Mucosa of rectum (tissue), 2 donors: ENCODE results near the gene GNAL.

ENCODE experiments used
- H3K27ac ChIP-seq, 2 donors: one replicate each; pipeline ENCODE4 v1.7.0; 2013; ENCODE audit warnings: inconsistent platforms in 2 of 2, low read depth in 2 of 2, low read length in 2 of 2
- H3K27me3 ChIP-seq, 2 donors: one replicate each; pipeline ENCODE4 v1.7.0; 2013; ENCODE audit warnings: low read length in 2 of 2; ENCODE audit not compliant: control insufficient read depth in 2 of 2, insufficient read depth in 2 of 2
- H3K36me3 ChIP-seq, 2 donors: one replicate each; pipeline ENCODE4 v1.7.0; 2013; ENCODE audit warnings: low read length in 2 of 2; ENCODE audit not compliant: control insufficient read depth in 2 of 2, insufficient read depth in 2 of 2
- H3K4me1 ChIP-seq, 2 donors: one replicate each; pipeline ENCODE4 v1.7.0; 2013; ENCODE audit warnings: low read length in 2 of 2, mild to moderate bottlenecking in 1 of 2; ENCODE audit not compliant: control insufficient read depth in 2 of 2, insufficient read depth in 2 of 2
- H3K4me3 ChIP-seq, 2 donors: one replicate each; pipeline ENCODE4 v1.7.0; 2013; ENCODE audit warnings: low read length in 2 of 2
- H3K9ac ChIP-seq, 2 donors: one replicate each; pipeline ENCODE4 v1.7.0; 2013; ENCODE audit warnings: low read length in 2 of 2, low read depth in 1 of 2, mild to moderate bottlenecking in 1 of 2
- H3K9me3 ChIP-seq, 2 donors: one replicate each; pipeline ENCODE4 v1.7.0; 2013; ENCODE audit warnings: low read length in 2 of 2; ENCODE audit not compliant: control insufficient read depth in 2 of 2
- donor health status: healthy.
- donor health status: Normal muscosa, but diverticular disease.

The GNAL gene

GRCh38 chr18:11741505-11742145, 52.6 kb downstream of the GNAL start:
- no peak overlapping the region for H3K27ac ChIP-seq
- no peaks in the 10 kb centered on the region for H3K36me3 ChIP-seq
- peaks cover 0 to 6% of the 10 kb centered on the region in 2 donors for H3K27me3 ChIP-seq
- H3K9me3 ChIP-seq: no peaks in the 10 kb centered on the region
- no peak overlapping the region for H3K9ac ChIP-seq
- no peaks in the 10 kb centered on the region for H3K4me1 ChIP-seq
- no peak overlapping the region for H3K4me3 ChIP-seq

- Histone ChIP-seq H3K4me3 (no peak overlapping the region), H3K27ac (no peak overlapping the region), H3K9me3 (no peaks in the 10 kb centered on the region), H3K27me3 (peaks cover 0 to 6% of the 10 kb centered on the region in 2 donors), H3K36me3 (no peaks in the 10 kb centered on the region), H3K4me1 (no peaks in the 10 kb centered on the region), H3K9ac (no peak overlapping the region)
Measured at GRCh38 chr18:11745521-11745920, 56.5 kb downstream of the GNAL start.

- no peak overlapping the region for H3K27ac ChIP-seq
- H3K9me3 ChIP-seq: no peaks in the 10 kb centered on the region
- H3K4me3 ChIP-seq: no peak overlapping the region
- H3K36me3 ChIP-seq: no peaks in the 10 kb centered on the region
- no peak overlapping the region for H3K9ac ChIP-seq
- H3K4me1 ChIP-seq: no peaks in the 10 kb centered on the region
- H3K27me3 ChIP-seq: peaks cover 0 to 8% of the 10 kb centered on the region in 2 donors
Measured at GRCh38 chr18:11747286-11747685, 58.2 kb downstream of the GNAL start.

- Histone ChIP-seq H3K9me3 (no peaks in the 10 kb centered on the region), H3K27ac (no peak overlapping the region), H3K9ac (no peak overlapping the region), H3K36me3 (no peaks in the 10 kb centered on the region), H3K27me3 (peaks cover 2 to 5% of the 10 kb centered on the region in 2 donors), H3K4me1 (no peaks in the 10 kb centered on the region), H3K4me3 (no peak overlapping the region)
Measured at GRCh38 chr18:11747731-11748130, 58.7 kb downstream of the GNAL start.

GRCh38 chr18:11749305-11749704, 60.2 kb downstream of the GNAL start:
- Histone ChIP-seq H3K27me3 (peaks cover 3 to 5% of the 10 kb centered on the region in 2 donors), H3K9ac (no peak overlapping the region), H3K4me1 (no peaks in the 10 kb centered on the region), H3K9me3 (no peaks in the 10 kb centered on the region), H3K36me3 (no peaks in the 10 kb centered on the region), H3K4me3 (no peak overlapping the region), H3K27ac (no peak overlapping the region)

GRCh38 chr18:11750171-11750570, 61.1 kb downstream of the GNAL start:
- H3K4me3 ChIP-seq: no peak overlapping the region

GRCh38 chr18:11750581-11751310, 61.7 kb downstream of the GNAL start:
- peaks cover 3 to 5% of the 10 kb centered on the region in 2 donors for H3K27me3 ChIP-seq
- no peak overlapping the region for H3K27ac ChIP-seq
- no peak overlapping the region for H3K9ac ChIP-seq
- H3K4me1 ChIP-seq: no peaks in the 10 kb centered on the region
- H3K36me3 ChIP-seq: no peaks in the 10 kb centered on the region
- H3K9me3 ChIP-seq: no peaks in the 10 kb centered on the region
- H3K4me3 ChIP-seq: no peak overlapping the region

More at GRCh38 chr18:11750171-11750570, 61.1 kb downstream of the GNAL start:
- H3K9ac ChIP-seq: no peak overlapping the region
- H3K27me3 ChIP-seq: peaks cover 3 to 5% of the 10 kb centered on the region in 2 donors
- no peaks in the 10 kb centered on the region for H3K9me3 ChIP-seq
- no peak overlapping the region for H3K27ac ChIP-seq
- H3K36me3 ChIP-seq: no peaks in the 10 kb centered on the region
- no peaks in the 10 kb centered on the region for H3K4me1 ChIP-seq

GRCh38 chr18:11751341-11752115, 62.5 kb downstream of the GNAL start:
- Histone ChIP-seq H3K9me3 (no peaks in the 10 kb centered on the region), H3K4me3 (no peak overlapping the region), H3K4me1 (no peaks in the 10 kb centered on the region), H3K36me3 (no peaks in the 10 kb centered on the region), H3K27ac (no peak overlapping the region), H3K9ac (no peak overlapping the region), H3K27me3 (peaks cover 3 to 5% of the 10 kb centered on the region in 2 donors)

GRCh38 chr18:11752116-11752911, 63.2 kb downstream of the GNAL start:
- Histone ChIP-seq H3K27me3 (peaks cover 3 to 5% of the 10 kb centered on the region in 2 donors), H3K27ac (no peak overlapping the region)

More at GRCh38 chr18:11752116-11752911, 63.2 kb downstream of the GNAL start:
- H3K36me3 ChIP-seq: no peaks in the 10 kb centered on the region
- H3K9ac ChIP-seq: no peak overlapping the region
- H3K4me1 ChIP-seq: no peaks in the 10 kb centered on the region
- H3K4me3 ChIP-seq: peak overlapping the region in 1 of 2 donors; percentile 55
- H3K9me3 ChIP-seq: no peaks in the 10 kb centered on the region
